HL-60 (cell line): ENCODE data around the gene PHC2.

Experiments
- CTCF ChIP-seq: IDR thresholded peaks from one replicate; pipeline ENCODE4 v1.5.1; 2011; ENCODE audit warnings: low read length, control low read depth, inconsistent platforms; ENCODE audit not compliant: insufficient read depth
- POLR2AphosphoS5 ChIP-seq: IDR thresholded peaks from 2 replicates; pipeline ENCODE4 v1.6.1; 2012; ENCODE audit warnings: low read depth
- SPI1 ChIP-seq: IDR thresholded peaks from 2 replicates; pipeline ENCODE4 v1.6.1; 2012; ENCODE audit warnings: low read depth, mild to moderate bottlenecking, borderline replicate concordance

GRCh38 chr1:33367485-33368405 is 63.1 kb downstream of the PHC2 start:
- TF ChIP-seq SPI1 (no peak), CTCF (peak; percentile 98), POLR2AphosphoS5 (no peak)
